Muscle layer of duodenum (tissue), 2 donors: ENCODE data around the gene HCN2.
"Not testable (repeated sequence)": the region's sequence is repeated elsewhere in the genome, so short reads cannot be mapped to it uniquely, and the experiment has no call there.

ENCODE experiments used
- H3K27ac ChIP-seq: one replicate; pipeline ENCODE4 v1.7.0; 2013; ENCODE audit warnings: mild to moderate bottlenecking, low read length
- H3K27me3 ChIP-seq: one replicate; pipeline ENCODE4 v1.7.0; 2013; ENCODE audit warnings: low read depth, mild to moderate bottlenecking, control low read depth, low read length
- H3K36me3 ChIP-seq, 2 donors: one replicate each; pipeline ENCODE4 v1.7.0; 2013; ENCODE audit warnings: low read length in 2 of 2, control low read depth in 1 of 2, mild to moderate bottlenecking in 1 of 2; ENCODE audit not compliant: insufficient read depth in 2 of 2, control insufficient read depth in 1 of 2
- H3K4me1 ChIP-seq, 2 donors: one replicate each; pipeline ENCODE4 v1.7.0; 2013; ENCODE audit warnings: low read length in 2 of 2, mild to moderate bottlenecking in 2 of 2, control low read depth in 1 of 2, moderate library complexity in 1 of 2; ENCODE audit not compliant: insufficient read depth in 2 of 2, control insufficient read depth in 1 of 2
- H3K4me3 ChIP-seq, 2 donors: one replicate each; pipeline ENCODE4 v1.7.0; 2013; ENCODE audit warnings: low read length in 2 of 2, low read depth in 1 of 2, mild to moderate bottlenecking in 1 of 2
- H3K9me3 ChIP-seq, 2 donors: one replicate each; pipeline ENCODE4 v1.7.0; 2013; ENCODE audit warnings: low read length in 2 of 2, control low read depth in 1 of 2, mild to moderate bottlenecking in 1 of 2; ENCODE audit not compliant: control insufficient read depth in 1 of 2
- donor health status: healthy.

The HCN2 gene

GRCh38 chr19:601790-602189 is 12.1 kb downstream of the HCN2 start:
- peaks cover 0 to 2% of the 10 kb centered on the region in 2 donors for H3K9me3 ChIP-seq
- no peaks in the 10 kb centered on the region for H3K4me1 ChIP-seq
- H3K27ac ChIP-seq, result no peak overlapping the region
- H3K27me3 ChIP-seq, result no peaks in the 10 kb centered on the region
- no peak overlapping the region for H3K4me3 ChIP-seq
- H3K36me3 ChIP-seq, result no peaks in the 10 kb centered on the region

GRCh38 chr19:602391-603301 is 13.0 kb downstream of the HCN2 start:
- no peaks in the 10 kb centered on the region for H3K27me3 ChIP-seq
- H3K27ac ChIP-seq, result no peak overlapping the region
- H3K4me3 ChIP-seq, result no peak overlapping the region
- H3K4me1 ChIP-seq, result no peaks in the 10 kb centered on the region
- no peaks in the 10 kb centered on the region for H3K36me3 ChIP-seq
- H3K9me3 ChIP-seq, result peaks cover 0 to 2% of the 10 kb centered on the region in 2 donors

- H3K4me3 ChIP-seq, H3K36me3 ChIP-seq, H3K27me3 ChIP-seq, H3K9me3 ChIP-seq, H3K4me1 ChIP-seq, H3K27ac ChIP-seq: not testable (repeated sequence)
Measured at GRCh38 chr19:603302-603639, 13.6 kb downstream of the HCN2 start.

GRCh38 chr19:603779-604178 is 14.1 kb downstream of the HCN2 start:
- not testable (repeated sequence) for H3K27me3 ChIP-seq, H3K27ac ChIP-seq, H3K4me1 ChIP-seq, H3K9me3 ChIP-seq, H3K36me3 ChIP-seq, H3K4me3 ChIP-seq

- Histone ChIP-seq H3K27me3 (no peaks in the 10 kb centered on the region), H3K9me3 (peaks cover 0 to 2% of the 10 kb centered on the region in 2 donors), H3K36me3 (no peaks in the 10 kb centered on the region), H3K4me1 (no peaks in the 10 kb centered on the region), H3K27ac (no peak overlapping the region), H3K4me3 (no peak overlapping the region)
Measured at GRCh38 chr19:604355-604754, 14.7 kb downstream of the HCN2 start.

- not testable (repeated sequence) for H3K27me3 ChIP-seq, H3K9me3 ChIP-seq, H3K4me1 ChIP-seq, H3K27ac ChIP-seq, H3K4me3 ChIP-seq, H3K36me3 ChIP-seq
Measured at GRCh38 chr19:605061-605971, 15.6 kb downstream of the HCN2 start.

GRCh38 chr19:607301-608154 is 17.8 kb downstream of the HCN2 start:
- Histone ChIP-seq H3K27ac (no peak overlapping the region), H3K9me3 (no peaks in the 10 kb centered on the region), H3K4me3 (no peak overlapping the region), H3K4me1 (peaks cover 0 to 8% of the 10 kb centered on the region in 2 donors), H3K36me3 (no peaks in the 10 kb centered on the region), H3K27me3 (no peaks in the 10 kb centered on the region)

GRCh38 chr19:608155-609003 is 18.7 kb downstream of the HCN2 start:
- Histone ChIP-seq H3K4me1 (peaks cover 0 to 8% of the 10 kb centered on the region in 2 donors), H3K4me3 (no peak overlapping the region), H3K9me3 (no peaks in the 10 kb centered on the region), H3K27me3 (no peaks in the 10 kb centered on the region), H3K27ac (no peak overlapping the region), H3K36me3 (no peaks in the 10 kb centered on the region)

- H3K36me3 ChIP-seq, result no peaks in the 10 kb centered on the region
- H3K9me3 ChIP-seq, result no peaks in the 10 kb centered on the region
- peaks cover 0 to 8% of the 10 kb centered on the region in 2 donors for H3K4me1 ChIP-seq
- no peaks in the 10 kb centered on the region for H3K27me3 ChIP-seq
- no peak overlapping the region for H3K27ac ChIP-seq
- no peak overlapping the region for H3K4me3 ChIP-seq
Measured at GRCh38 chr19:609004-609346, 19.3 kb downstream of the HCN2 start.

GRCh38 chr19:610071-610800 is 20.6 kb downstream of the HCN2 start:
- no peaks in the 10 kb centered on the region for H3K27me3 ChIP-seq
- H3K36me3 ChIP-seq, result no peaks in the 10 kb centered on the region
- no peak overlapping the region for H3K4me3 ChIP-seq
- no peak overlapping the region for H3K27ac ChIP-seq
- H3K9me3 ChIP-seq, result no peaks in the 10 kb centered on the region
- H3K4me1 ChIP-seq, result peaks cover 0 to 8% of the 10 kb centered on the region in 2 donors
